HEK293 (cell line): ENCODE measurements around the gene SKI.

Experiments used
- CTCF ChIA-PET: fragments of 350-600 bp; formaldehyde crosslinking; extraction: SDS; loops from one replicate; lab custom pipeline; 2021; ENCODE audit warnings: antibody characterized with exemption; lab: Yijun Ruan, JAX
- POLR2A ChIA-PET: fragments of 300-600 bp; formaldehyde crosslinking; extraction: SDS; loops from one replicate; lab custom pipeline; 2020; ENCODE audit warnings: antibody characterized with exemption, inconsistent platforms; lab: Yijun Ruan, JAX
- H3K27ac ChIP-seq: fragments of 200-500 bp; sonication (Bioruptor generic); 2 replicates; pipeline ENCODE4 v1.5.1; 2014; ENCODE audit warnings: low read depth, low read length, control low read depth, inconsistent platforms; ENCODE audit errors: extremely low read depth
- H3K36me3 ChIP-seq, 2 experiments: fragments of 200-500 bp in 1 of 2; sonication (Bioruptor generic) in 1 of 2; 1 replicate in 1 of 2; 2 replicates in 1 of 2; pipeline ENCODE4 v1.5.1; 2014 to 2017; ENCODE audit warnings: inconsistent platforms in 2 of 2, low read length in 2 of 2; ENCODE audit not compliant: control insufficient read depth in 2 of 2, insufficient read depth in 1 of 2
- H3K4me1 ChIP-seq: fragments of 200-500 bp; sonication (Bioruptor generic); 2 replicates; pipeline ENCODE4 v1.5.1; 2014; ENCODE audit warnings: mild to moderate bottlenecking, low read length, inconsistent platforms; ENCODE audit not compliant: control insufficient read depth, insufficient read depth
- H3K4me3 ChIP-seq: 2 replicates; pipeline ENCODE4 v1.5.1; 2011; ENCODE audit warnings: low read depth, mild to moderate bottlenecking, control low read depth, low read length, moderate library complexity
- H3K9me3 ChIP-seq: fragments of 200-500 bp; sonication (Bioruptor generic); 2 replicates; pipeline ENCODE4 v1.5.1; 2014; ENCODE audit warnings: low read depth, low read length, inconsistent platforms; ENCODE audit not compliant: control insufficient read depth, insufficient read depth
- FEZF1 ChIP-seq: fragments of 450-650 bp; formaldehyde crosslinking; IDR thresholded peaks from 2 replicates; pipeline ENCODE4 v1.5.1; 2016; ENCODE audit warnings: missing biosample characterization, missing genetic modification characterization
- GFI1B ChIP-seq: fragments of 450-650 bp; formaldehyde crosslinking; IDR thresholded peaks from 2 replicates; pipeline ENCODE4 v1.5.1; 2016; ENCODE audit warnings: missing biosample characterization, missing genetic modification characterization
- GLI4 ChIP-seq: fragments of 450-650 bp; formaldehyde crosslinking; IDR thresholded peaks from 2 replicates; pipeline ENCODE4 v1.5.1; 2016; ENCODE audit warnings: missing biosample characterization, missing genetic modification characterization
- GLIS1 ChIP-seq: fragments of 450-650 bp; formaldehyde crosslinking; IDR thresholded peaks from 2 replicates; pipeline ENCODE4 v1.5.1; 2016; ENCODE audit warnings: missing biosample characterization, missing genetic modification characterization
- GLIS2 ChIP-seq: fragments of 450-650 bp; formaldehyde crosslinking; IDR thresholded peaks from 2 replicates; pipeline ENCODE4 v1.5.1; 2016; ENCODE audit warnings: missing biosample characterization, missing genetic modification characterization
- KLF1 ChIP-seq: fragments of 450-650 bp; formaldehyde crosslinking; IDR thresholded peaks from 2 replicates; pipeline ENCODE4 v1.5.1; 2016; ENCODE audit warnings: missing biosample characterization, missing genetic modification characterization
- MEIS1 ChIP-seq: sonication (generic); formaldehyde crosslinking; IDR thresholded peaks from 2 replicates; pipeline ENCODE4 v1.8.1; 2022; ENCODE audit warnings: missing genetic modification reagents, mild to moderate bottlenecking, borderline replicate concordance
- OVOL3 ChIP-seq: fragments of 450-650 bp; formaldehyde crosslinking; IDR thresholded peaks from 2 replicates; pipeline ENCODE4 v1.5.1; 2016; ENCODE audit warnings: missing biosample characterization, missing genetic modification characterization
- RBAK ChIP-seq: fragments of 450-650 bp; formaldehyde crosslinking; IDR thresholded peaks from 2 replicates; pipeline ENCODE4 v1.5.1; 2016; ENCODE audit warnings: missing biosample characterization, missing genetic modification characterization
- ZBTB21 ChIP-seq: fragments of 450-650 bp; formaldehyde crosslinking; IDR thresholded peaks from 2 replicates; pipeline ENCODE4 v1.5.1; 2017; ENCODE audit warnings: missing biosample characterization, missing genetic modification characterization
- ZBTB48 ChIP-seq: fragments of 450-650 bp; formaldehyde crosslinking; IDR thresholded peaks from 2 replicates; pipeline ENCODE4 v1.5.1; 2016; ENCODE audit warnings: missing biosample characterization, missing genetic modification characterization
- ZIC2 ChIP-seq: fragments of 450-650 bp; formaldehyde crosslinking; IDR thresholded peaks from 2 replicates; pipeline ENCODE4 v1.5.1; 2016; ENCODE audit warnings: missing biosample characterization, missing genetic modification characterization
- ZNF184 ChIP-seq: fragments of 450-650 bp; IDR thresholded peaks from 2 replicates; pipeline ENCODE4 v1.5.1; 2018; ENCODE audit warnings: missing biosample characterization, mild to moderate bottlenecking, missing genetic modification characterization
- ZNF19 ChIP-seq: fragments of 450-650 bp; formaldehyde crosslinking; IDR thresholded peaks from 2 replicates; pipeline ENCODE4; 2016; ENCODE audit warnings: missing biosample characterization, missing genetic modification characterization, low read depth
- ZNF248 ChIP-seq: fragments of 450-650 bp; formaldehyde crosslinking; IDR thresholded peaks from 2 replicates; pipeline ENCODE4 v1.5.1; 2017; ENCODE audit warnings: missing biosample characterization, missing genetic modification characterization
- ZNF350 ChIP-seq: fragments of 450-650 bp; formaldehyde crosslinking; IDR thresholded peaks from 2 replicates; pipeline ENCODE4 v1.5.0; 2017; ENCODE audit warnings: missing biosample characterization, mild to moderate bottlenecking, missing genetic modification characterization
- ZNF354C ChIP-seq: fragments of 450-650 bp; formaldehyde crosslinking; IDR thresholded peaks from 2 replicates; pipeline ENCODE4 v1.5.1; 2016; ENCODE audit warnings: missing biosample characterization, missing genetic modification characterization, low read depth, borderline replicate concordance
- ZNF473 ChIP-seq: fragments of 450-650 bp; formaldehyde crosslinking; IDR thresholded peaks from 2 replicates; pipeline ENCODE4 v1.5.1; 2017; ENCODE audit warnings: missing biosample characterization, missing genetic modification characterization
- ZNF514 ChIP-seq: fragments of 450-650 bp; formaldehyde crosslinking; IDR thresholded peaks from 2 replicates; pipeline ENCODE4 v1.5.1; 2016; ENCODE audit warnings: missing biosample characterization, missing genetic modification characterization
- ZNF549 ChIP-seq: fragments of 450-650 bp; IDR thresholded peaks from 2 replicates; pipeline ENCODE4 v1.5.1; 2018; ENCODE audit warnings: missing biosample characterization, missing genetic modification characterization, mild to moderate bottlenecking, inconsistent platforms, moderate library complexity
- ZNF596 ChIP-seq: fragments of 450-650 bp; IDR thresholded peaks from 2 replicates; pipeline ENCODE4 v1.5.0; 2018; ENCODE audit warnings: missing biosample characterization, mild to moderate bottlenecking, missing genetic modification characterization, moderate library complexity
- ZNF623 ChIP-seq: fragments of 450-650 bp; formaldehyde crosslinking; IDR thresholded peaks from 2 replicates; pipeline ENCODE4 v1.5.1; 2016; ENCODE audit warnings: missing biosample characterization, missing genetic modification characterization
- ZNF664 ChIP-seq: fragments of 450-650 bp; formaldehyde crosslinking; IDR thresholded peaks from 2 replicates; pipeline ENCODE4 v1.5.1; 2016; ENCODE audit warnings: missing biosample characterization, missing genetic modification characterization
- ZNF768 ChIP-seq: fragments of 450-650 bp; formaldehyde crosslinking; IDR thresholded peaks from 2 replicates; pipeline ENCODE4 v1.5.1; 2018; ENCODE audit warnings: missing biosample characterization, mild to moderate bottlenecking, missing genetic modification characterization
- ZSCAN23 ChIP-seq: fragments of 450-650 bp; formaldehyde crosslinking; IDR thresholded peaks from 2 replicates; pipeline ENCODE4 v1.5.1; 2016; ENCODE audit warnings: missing biosample characterization, missing genetic modification characterization
- TF ChIP-seq, protein P1 (sequence below): fragments of 450-650 bp; formaldehyde crosslinking; IDR thresholded peaks from 2 replicates; pipeline ENCODE4 v1.5.1; 2017; ENCODE audit warnings: missing biosample characterization, missing genetic modification characterization
- TF ChIP-seq, protein P2 (sequence below): fragments of 450-650 bp; formaldehyde crosslinking; IDR thresholded peaks from 2 replicates; pipeline ENCODE4 v1.5.1; 2016; ENCODE audit warnings: missing biosample characterization, missing genetic modification characterization
- TF ChIP-seq, protein P3 (sequence below): fragments of 450-650 bp; formaldehyde crosslinking; IDR thresholded peaks from 2 replicates; pipeline ENCODE4 v1.5.1; 2016; ENCODE audit warnings: missing biosample characterization, missing genetic modification characterization

Gene SKI

DNA sequence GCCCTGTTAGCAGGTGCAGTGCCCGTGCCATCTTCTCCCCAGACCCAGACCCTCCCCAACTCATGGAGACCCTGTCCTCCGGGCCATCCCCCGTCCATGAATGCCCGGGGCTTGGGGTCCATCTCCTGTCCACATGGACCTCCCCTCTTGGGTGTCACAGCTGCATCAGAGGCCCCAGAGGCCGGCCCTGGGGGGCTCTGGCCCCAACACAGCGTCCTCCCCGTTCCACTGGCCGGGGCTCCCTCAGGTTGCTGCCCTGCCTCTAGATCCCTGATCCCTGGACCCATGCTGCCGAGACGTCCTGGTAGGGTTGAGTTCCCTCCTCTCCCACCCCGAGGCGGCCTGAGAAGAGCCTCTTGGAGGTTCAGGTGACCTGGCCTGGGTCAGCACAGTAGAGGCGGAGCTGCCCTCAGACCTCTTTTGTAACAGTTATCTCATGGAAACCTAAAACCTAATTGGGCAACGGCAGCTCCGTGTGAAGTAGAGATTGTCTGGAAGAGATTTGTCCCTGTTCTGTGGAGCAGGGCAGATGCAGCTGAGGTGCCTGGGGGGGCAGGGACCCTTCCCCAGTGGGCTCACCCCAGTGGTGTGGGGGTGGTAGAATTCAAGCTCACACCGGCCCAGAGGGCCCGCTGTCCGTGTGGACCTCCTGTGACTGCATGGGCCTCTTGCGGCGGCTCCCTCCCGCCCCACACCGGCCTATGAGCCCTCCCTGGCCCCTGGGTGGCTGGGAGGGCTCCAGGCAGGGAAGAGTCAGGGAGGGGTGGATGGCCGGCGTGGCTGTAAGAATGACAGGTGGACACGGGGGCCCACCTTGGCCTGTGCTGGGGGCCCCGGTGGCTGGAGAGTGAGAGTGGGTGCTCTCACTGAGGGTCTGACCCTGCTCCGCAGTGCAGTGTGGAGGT is 56.1 kb downstream of the SKI start:
- Histone ChIP-seq H3K9me3 (no peaks in the 10 kb centered on the region), H3K36me3 (peaks cover 0 to 21% of the 10 kb centered on the region in 2 experiments; a peak in 2 of 3 replicates), H3K27ac (peak overlapping the region; percentile 16; the same call in 1 of the 2 replicates), H3K4me1 (peaks cover 5% of the 10 kb centered on the region), H3K4me3 (no peak overlapping the region)
- ChIA-PET POLR2A (no interaction called here), CTCF (no interaction called here)
- no peak for TF ChIP-seq ZNF248
- TF ChIP-seq, protein P1, sequence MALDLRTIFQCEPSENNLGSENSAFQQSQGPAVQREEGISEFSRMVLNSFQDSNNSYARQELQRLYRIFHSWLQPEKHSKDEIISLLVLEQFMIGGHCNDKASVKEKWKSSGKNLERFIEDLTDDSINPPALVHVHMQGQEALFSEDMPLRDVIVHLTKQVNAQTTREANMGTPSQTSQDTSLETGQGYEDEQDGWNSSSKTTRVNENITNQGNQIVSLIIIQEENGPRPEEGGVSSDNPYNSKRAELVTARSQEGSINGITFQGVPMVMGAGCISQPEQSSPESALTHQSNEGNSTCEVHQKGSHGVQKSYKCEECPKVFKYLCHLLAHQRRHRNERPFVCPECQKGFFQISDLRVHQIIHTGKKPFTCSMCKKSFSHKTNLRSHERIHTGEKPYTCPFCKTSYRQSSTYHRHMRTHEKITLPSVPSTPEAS (tag by site-specific recombination), result no peak
- TF ChIP-seq ZNF623 (tag by site-specific recombination), result no peak
- TF ChIP-seq KLF1 (tag by site-specific recombination), result no peak
- TF ChIP-seq GLIS2, result peak; percentile 39
- TF ChIP-seq, protein P2, sequence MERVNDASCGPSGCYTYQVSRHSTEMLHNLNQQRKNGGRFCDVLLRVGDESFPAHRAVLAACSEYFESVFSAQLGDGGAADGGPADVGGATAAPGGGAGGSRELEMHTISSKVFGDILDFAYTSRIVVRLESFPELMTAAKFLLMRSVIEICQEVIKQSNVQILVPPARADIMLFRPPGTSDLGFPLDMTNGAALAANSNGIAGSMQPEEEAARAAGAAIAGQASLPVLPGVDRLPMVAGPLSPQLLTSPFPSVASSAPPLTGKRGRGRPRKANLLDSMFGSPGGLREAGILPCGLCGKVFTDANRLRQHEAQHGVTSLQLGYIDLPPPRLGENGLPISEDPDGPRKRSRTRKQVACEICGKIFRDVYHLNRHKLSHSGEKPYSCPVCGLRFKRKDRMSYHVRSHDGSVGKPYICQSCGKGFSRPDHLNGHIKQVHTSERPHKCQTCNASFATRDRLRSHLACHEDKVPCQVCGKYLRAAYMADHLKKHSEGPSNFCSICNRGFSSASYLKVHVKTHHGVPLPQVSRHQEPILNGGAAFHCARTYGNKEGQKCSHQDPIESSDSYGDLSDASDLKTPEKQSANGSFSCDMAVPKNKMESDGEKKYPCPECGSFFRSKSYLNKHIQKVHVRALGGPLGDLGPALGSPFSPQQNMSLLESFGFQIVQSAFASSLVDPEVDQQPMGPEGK (tag by site-specific recombination), result peak; percentile 35; the same call in 1 of the 2 replicates
- TF ChIP-seq ZNF19 (tag by site-specific recombination), result no peak
- TF ChIP-seq ZSCAN23 (tag by site-specific recombination), result no peak
- no peak for TF ChIP-seq OVOL3 (tag by site-specific recombination)
- no peak for TF ChIP-seq ZNF184 (tag by site-specific recombination)
- TF ChIP-seq GLI4 (tag by site-specific recombination), result no peak
- TF ChIP-seq FEZF1, result no peak
- TF ChIP-seq RBAK (tag by site-specific recombination), result no peak

DNA sequence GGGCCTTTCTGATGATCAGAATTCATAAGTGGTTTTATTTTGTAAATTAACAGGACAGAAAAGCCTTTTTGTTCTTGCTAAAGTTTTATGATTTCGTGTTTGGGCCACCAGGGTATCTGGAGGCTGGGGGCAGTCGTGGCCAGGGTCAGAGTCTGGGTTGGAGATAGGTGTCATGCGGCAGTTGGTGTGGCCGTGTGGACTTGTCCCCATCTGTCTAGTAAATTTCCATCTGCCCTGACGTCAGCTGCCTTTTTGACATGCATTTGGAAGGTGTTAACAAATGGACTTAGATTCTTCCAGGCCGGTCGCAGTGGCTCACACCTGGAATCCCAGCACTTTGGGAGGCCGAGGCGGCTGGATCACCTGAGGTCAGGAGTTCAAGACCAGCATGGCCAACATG is 56.8 kb downstream of the SKI start:
- CTCF ChIA-PET, result no interaction called here
- Histone ChIP-seq H3K9me3 (no peaks in the 10 kb centered on the region), H3K36me3 (peaks cover 0 to 21% of the 10 kb centered on the region in 2 experiments; a peak in 2 of 3 replicates), H3K27ac (peak overlapping the region; percentile 16; the same call in 1 of the 2 replicates), H3K4me1 (peaks cover 8% of the 10 kb centered on the region), H3K4me3 (no peak overlapping the region)
- POLR2A ChIA-PET, result no interaction called here
- TF ChIP-seq ZBTB21 (tag by site-specific recombination) (no peak), ZNF473 (tag by site-specific recombination) (no peak), GFI1B (no peak), ZNF549 (tag by site-specific recombination) (no peak), ZNF354C (tag by site-specific recombination) (no peak), GLIS1 (tag by site-specific recombination) (no peak), ZIC2 (tag by site-specific recombination) (no peak), RBAK (tag by site-specific recombination) (no peak), ZNF768 (tag by site-specific recombination) (no peak), GLIS2 (no peak), ZBTB48 (no peak), MEIS1 (CRISPR knock-in tag) (no peak), ZNF350 (no peak), ZNF514 (tag by site-specific recombination) (no peak), ZNF596 (tag by site-specific recombination) (no peak), ZNF664 (tag by site-specific recombination) (no peak)
- TF ChIP-seq, protein P3, sequence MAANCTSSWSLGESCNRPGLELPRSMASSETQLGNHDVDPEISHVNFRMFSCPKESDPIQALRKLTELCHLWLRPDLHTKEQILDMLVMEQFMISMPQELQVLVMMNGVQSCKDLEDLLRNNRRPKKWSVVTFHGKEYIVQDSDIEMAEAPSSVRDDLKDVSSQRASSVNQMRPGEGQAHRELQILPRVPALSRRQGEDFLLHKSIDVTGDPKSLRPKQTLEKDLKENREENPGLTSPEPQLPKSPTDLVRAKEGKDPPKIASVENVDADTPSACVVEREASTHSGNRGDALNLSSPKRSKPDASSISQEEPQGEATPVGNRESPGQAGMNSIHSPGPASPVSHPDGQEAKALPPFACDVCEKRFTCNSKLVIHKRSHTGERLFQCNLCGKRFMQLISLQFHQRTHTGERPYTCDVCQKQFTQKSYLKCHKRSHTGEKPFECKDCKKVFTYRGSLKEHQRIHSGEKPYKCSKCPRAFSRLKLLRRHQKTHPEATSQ (tag by site-specific recombination), result no peak
